ENCODE results near the gene ASAP3.

ASAP3 gene

GRCh38 chr1:23459338-23459757 is 24.6 kb downstream of the ASAP3 start:
- Histone ChIP-seq H3K36me3 (ENCODE audit: insufficient read depth, low read length) (peaks cover 4% of the 10 kb centered on the region; the same call in 1 of the 2 replicates), H3K27ac (ENCODE audit: low read depth, low read length) (no peak overlapping the region), H3K4me3 (ENCODE audit: low read length) (no peak overlapping the region), H3K4me1 (ENCODE audit: insufficient read depth, low read length) (peaks cover 4% of the 10 kb centered on the region; the same call in 1 of the 2 replicates), H3K27me3 (ENCODE audit: insufficient read depth, low read length) (no peaks in the 10 kb centered on the region), H3K9me3 (ENCODE audit: insufficient read depth, low read depth, low read length) (no peaks in the 10 kb centered on the region), H3K9ac (ENCODE audit: low read depth, low read length) (no peak overlapping the region)
- WGBS, result 77% methylated on average over 2 of the region's 2 CpGs

- 95% methylated on average over 5 of the region's 5 CpGs for WGBS
Measured at GRCh38 chr1:23456226-23456625, 27.8 kb downstream of the ASAP3 start.

GRCh38 chr1:23453455-23454000 is 30.5 kb downstream of the ASAP3 start:
- 90% methylated on average over 3 of the region's 3 CpGs for WGBS
- no peaks in the 10 kb centered on the region for H3K9me3 ChIP-seq (ENCODE audit: insufficient read depth, low read depth, low read length)
- no peak overlapping the region for H3K9ac ChIP-seq (ENCODE audit: low read depth, low read length)
- H3K36me3 ChIP-seq (ENCODE audit: insufficient read depth, low read length), result peaks cover 23% of the 10 kb centered on the region; the same call in 1 of the 2 replicates
- H3K4me3 ChIP-seq (ENCODE audit: low read length), result no peak overlapping the region
- no peak overlapping the region for H3K27ac ChIP-seq (ENCODE audit: low read depth, low read length)
- H3K27me3 ChIP-seq (ENCODE audit: insufficient read depth, low read length), result no peaks in the 10 kb centered on the region
- no peaks in the 10 kb centered on the region for H3K4me1 ChIP-seq (ENCODE audit: insufficient read depth, low read length)

More at GRCh38 chr1:23456226-23456625, 27.8 kb downstream of the ASAP3 start:
- Histone ChIP-seq H3K27ac (ENCODE audit: low read depth, low read length) (no peak overlapping the region), H3K27me3 (ENCODE audit: insufficient read depth, low read length) (no peaks in the 10 kb centered on the region), H3K4me3 (ENCODE audit: low read length) (no peak overlapping the region), H3K36me3 (ENCODE audit: insufficient read depth, low read length) (peaks cover 4% of the 10 kb centered on the region; the same call in 1 of the 2 replicates), H3K9me3 (ENCODE audit: insufficient read depth, low read depth, low read length) (no peaks in the 10 kb centered on the region), H3K4me1 (ENCODE audit: insufficient read depth, low read length) (peaks cover 4% of the 10 kb centered on the region; the same call in 1 of the 2 replicates), H3K9ac (ENCODE audit: low read depth, low read length) (no peak overlapping the region)

- H3K27ac ChIP-seq (ENCODE audit: low read depth, low read length), result no peak overlapping the region
- H3K27me3 ChIP-seq (ENCODE audit: insufficient read depth, low read length), result no peaks in the 10 kb centered on the region
- no peaks in the 10 kb centered on the region for H3K4me1 ChIP-seq (ENCODE audit: insufficient read depth, low read length)
- H3K9ac ChIP-seq (ENCODE audit: low read depth, low read length), result no peak overlapping the region
- no peak overlapping the region for H3K4me3 ChIP-seq (ENCODE audit: low read length)
- H3K9me3 ChIP-seq (ENCODE audit: insufficient read depth, low read depth, low read length), result no peaks in the 10 kb centered on the region
- peaks cover 23% of the 10 kb centered on the region; the same call in 1 of the 2 replicates for H3K36me3 ChIP-seq (ENCODE audit: insufficient read depth, low read length)
- 90% methylated on average over 5 of the region's 5 CpGs for WGBS
Measured at GRCh38 chr1:23452011-23452411, 32.0 kb downstream of the ASAP3 start.

- peaks cover 23% of the 10 kb centered on the region; the same call in 1 of the 2 replicates for H3K36me3 ChIP-seq (ENCODE audit: insufficient read depth, low read length)
- H3K27ac ChIP-seq (ENCODE audit: low read depth, low read length), result no peak overlapping the region
- WGBS, result 65% methylated on average over 1 of the region's 1 CpG
Measured at GRCh38 chr1:23451441-23451840, 32.5 kb downstream of the ASAP3 start.

GRCh38 chr1:23450894-23451293 is 33.1 kb downstream of the ASAP3 start:
- H3K27me3 ChIP-seq (ENCODE audit: insufficient read depth, low read length), result no peaks in the 10 kb centered on the region
- H3K27ac ChIP-seq (ENCODE audit: low read depth, low read length), result no peak overlapping the region
- peaks cover 23% of the 10 kb centered on the region; the same call in 1 of the 2 replicates for H3K36me3 ChIP-seq (ENCODE audit: insufficient read depth, low read length)
- H3K4me1 ChIP-seq (ENCODE audit: insufficient read depth, low read length), result no peaks in the 10 kb centered on the region
- no peak overlapping the region for H3K4me3 ChIP-seq (ENCODE audit: low read length)
- 93% methylated on average over 4 of the region's 4 CpGs for WGBS
- no peak overlapping the region for H3K9ac ChIP-seq (ENCODE audit: low read depth, low read length)
- H3K9me3 ChIP-seq (ENCODE audit: insufficient read depth, low read depth, low read length), result no peaks in the 10 kb centered on the region

More at GRCh38 chr1:23451441-23451840, 32.5 kb downstream of the ASAP3 start:
- no peak overlapping the region for H3K9ac ChIP-seq (ENCODE audit: low read depth, low read length)
- no peaks in the 10 kb centered on the region for H3K4me1 ChIP-seq (ENCODE audit: insufficient read depth, low read length)
- no peaks in the 10 kb centered on the region for H3K27me3 ChIP-seq (ENCODE audit: insufficient read depth, low read length)
- no peak overlapping the region for H3K4me3 ChIP-seq (ENCODE audit: low read length)
- no peaks in the 10 kb centered on the region for H3K9me3 ChIP-seq (ENCODE audit: insufficient read depth, low read depth, low read length)

GRCh38 chr1:23449958-23450357 is 34.0 kb downstream of the ASAP3 start:
- no peak overlapping the region for H3K27ac ChIP-seq (ENCODE audit: low read depth, low read length)
- peaks cover 19% of the 10 kb centered on the region; the same call in 1 of the 2 replicates for H3K36me3 ChIP-seq (ENCODE audit: insufficient read depth, low read length)
- 89% methylated on average over 4 of the region's 4 CpGs for WGBS
- H3K27me3 ChIP-seq (ENCODE audit: insufficient read depth, low read length), result no peaks in the 10 kb centered on the region
- H3K4me3 ChIP-seq (ENCODE audit: low read length), result no peak overlapping the region
- H3K9ac ChIP-seq (ENCODE audit: low read depth, low read length), result no peak overlapping the region
- no peaks in the 10 kb centered on the region for H3K9me3 ChIP-seq (ENCODE audit: insufficient read depth, low read depth, low read length)
- no peaks in the 10 kb centered on the region for H3K4me1 ChIP-seq (ENCODE audit: insufficient read depth, low read length)

- H3K4me3 ChIP-seq (ENCODE audit: low read length), result no peak overlapping the region
- no peak overlapping the region for H3K27ac ChIP-seq (ENCODE audit: low read depth, low read length)
- peaks cover 19% of the 10 kb centered on the region; the same call in 1 of the 2 replicates for H3K36me3 ChIP-seq (ENCODE audit: insufficient read depth, low read length)
- H3K4me1 ChIP-seq (ENCODE audit: insufficient read depth, low read length), result no peaks in the 10 kb centered on the region
- no peak overlapping the region for H3K9ac ChIP-seq (ENCODE audit: low read depth, low read length)
- H3K9me3 ChIP-seq (ENCODE audit: insufficient read depth, low read depth, low read length), result no peaks in the 10 kb centered on the region
- WGBS, result 87% methylated on average over 6 of the region's 6 CpGs
- no peaks in the 10 kb centered on the region for H3K27me3 ChIP-seq (ENCODE audit: insufficient read depth, low read length)
Measured at GRCh38 chr1:23449306-23449705, 34.7 kb downstream of the ASAP3 start.

- no peak overlapping the region for H3K27ac ChIP-seq (ENCODE audit: low read depth, low read length)
- H3K36me3 ChIP-seq (ENCODE audit: insufficient read depth, low read length), result peaks cover 19% of the 10 kb centered on the region; the same call in 1 of the 2 replicates
- 93% methylated on average over 1 of the region's 1 CpG for WGBS
- H3K4me1 ChIP-seq (ENCODE audit: insufficient read depth, low read length), result no peaks in the 10 kb centered on the region
- no peaks in the 10 kb centered on the region for H3K9me3 ChIP-seq (ENCODE audit: insufficient read depth, low read depth, low read length)
- H3K9ac ChIP-seq (ENCODE audit: low read depth, low read length), result no peak overlapping the region
- no peaks in the 10 kb centered on the region for H3K27me3 ChIP-seq (ENCODE audit: insufficient read depth, low read length)
- H3K4me3 ChIP-seq (ENCODE audit: low read length), result no peak overlapping the region
Measured at GRCh38 chr1:23448846-23449245, 35.1 kb downstream of the ASAP3 start.

GRCh38 chr1:23446661-23447310 is 37.2 kb downstream of the ASAP3 start:
- no peaks in the 10 kb centered on the region for H3K4me1 ChIP-seq (ENCODE audit: insufficient read depth, low read length)
- peaks cover 28% of the 10 kb centered on the region for H3K36me3 ChIP-seq (ENCODE audit: insufficient read depth, low read length)
- no peak overlapping the region for H3K9ac ChIP-seq (ENCODE audit: low read depth, low read length)
- H3K27ac ChIP-seq (ENCODE audit: low read depth, low read length), result no peak overlapping the region
- no peaks in the 10 kb centered on the region for H3K9me3 ChIP-seq (ENCODE audit: insufficient read depth, low read depth, low read length)
- no peak overlapping the region for H3K4me3 ChIP-seq (ENCODE audit: low read length)
- no peaks in the 10 kb centered on the region for H3K27me3 ChIP-seq (ENCODE audit: insufficient read depth, low read length)
- 92% methylated on average over 8 of the region's 8 CpGs for WGBS

- Histone ChIP-seq H3K4me3 (ENCODE audit: low read length) (no peak overlapping the region), H3K4me1 (ENCODE audit: insufficient read depth, low read length) (no peaks in the 10 kb centered on the region), H3K36me3 (ENCODE audit: insufficient read depth, low read length) (peaks cover 27% of the 10 kb centered on the region), H3K27me3 (ENCODE audit: insufficient read depth, low read length) (no peaks in the 10 kb centered on the region), H3K9me3 (ENCODE audit: insufficient read depth, low read depth, low read length) (no peaks in the 10 kb centered on the region), H3K27ac (ENCODE audit: low read depth, low read length) (no peak overlapping the region), H3K9ac (ENCODE audit: low read depth, low read length) (no peak overlapping the region)
- WGBS, result 92% methylated on average over 4 of the region's 4 CpGs
Measured at GRCh38 chr1:23444596-23445390, 39.2 kb downstream of the ASAP3 start.

Measured in HUES64 (cell line).